Mesothelial cell of epicardium (in vitro differentiated cells): ENCODE results near the gene CCDC194. TPM values are rescaled to one million over a fixed set of nuclear protein-coding genes. Genes with fewer than 3 reads are reported as not detected.

Source experiments
- DNase-seq, 2 experiments: peaks; one replicate each; pipeline ENCODE4 v3.0.0; 2021; ENCODE audit warnings: low spot score in 2 of 2; ENCODE audit not compliant: unreplicated experiment in 2 of 2
- H3K27ac Mint-ChIP-seq: 2 replicates; pipeline ENCODE4 v1.8.0; 2021; ENCODE audit warnings: mixed read lengths
- H3K27me3 Mint-ChIP-seq: 2 replicates; pipeline ENCODE4 v1.8.0; 2021; ENCODE audit warnings: low read depth, mixed read lengths
- H3K36me3 Mint-ChIP-seq: 2 replicates; pipeline ENCODE4 v1.8.0; 2021; ENCODE audit warnings: mixed read lengths
- H3K4me1 Mint-ChIP-seq: 2 replicates; pipeline ENCODE4 v1.8.0; 2021; ENCODE audit warnings: mixed read lengths
- H3K4me3 Mint-ChIP-seq: 2 replicates; pipeline ENCODE4 v1.8.0; 2021; ENCODE audit warnings: mild to moderate bottlenecking, moderate library complexity, mixed read lengths
- H3K9me3 Mint-ChIP-seq: 2 replicates; pipeline ENCODE4 v1.8.0; 2021; ENCODE audit warnings: mixed read lengths
- CTCF ChIP-seq: fragments of 200-600 bp; sonication (generic); IDR thresholded peaks from one replicate; pipeline ENCODE4 v1.5.0; 2021; ENCODE audit warnings: antibody characterized with exemption; ENCODE audit not compliant: unreplicated experiment
- total RNA-seq: library from RNA; stranded (reverse); gene quantifications from 3 replicates; pipeline ENCODE4 v1.2.1, GENCODE V29; 2021

The CCDC194 gene
- total RNA-seq, 1 donor from 2014 or later = 11.9 TPM

- Mint-ChIP-seq H3K4me1 (peaks cover 34% of the 10 kb centered on the region), H3K27ac (peak overlapping the region; percentile 95), H3K9me3 (no peaks in the 10 kb centered on the region), H3K4me3 (no peak overlapping the region), H3K27me3 (no peaks in the 10 kb centered on the region), H3K36me3 (no peaks in the 10 kb centered on the region)
- no peak for DNase-seq
- TF ChIP-seq CTCF = no peak
Measured at GRCh38 chr19:17414097-17414496, 20.1 kb upstream of the CCDC194 start.

GRCh38 chr19:17411801-17412200 lies 17.8 kb upstream of the CCDC194 start:
- peak overlapping the region; percentile 88 for H3K27ac Mint-ChIP-seq
- H3K27me3 Mint-ChIP-seq = no peaks in the 10 kb centered on the region
- H3K36me3 Mint-ChIP-seq = no peaks in the 10 kb centered on the region
- DNase-seq = no peak
- H3K4me3 Mint-ChIP-seq = no peak overlapping the region
- no peaks in the 10 kb centered on the region for H3K9me3 Mint-ChIP-seq
- TF ChIP-seq CTCF = no peak
- H3K4me1 Mint-ChIP-seq = peaks cover 41% of the 10 kb centered on the region

- Mint-ChIP-seq H3K27ac (no peak overlapping the region), H3K36me3 (no peaks in the 10 kb centered on the region), H3K9me3 (no peaks in the 10 kb centered on the region), H3K4me3 (no peak overlapping the region), H3K27me3 (no peaks in the 10 kb centered on the region), H3K4me1 (peaks cover 48% of the 10 kb centered on the region)
- TF ChIP-seq CTCF = no peak
- DNase-seq = no peak
Measured at GRCh38 chr19:17409990-17410389, 16.0 kb upstream of the CCDC194 start.

- Mint-ChIP-seq H3K27ac (peak overlapping the region; percentile 82), H3K4me3 (peak overlapping the region; percentile 49), H3K27me3 (no peaks in the 10 kb centered on the region), H3K36me3 (no peaks in the 10 kb centered on the region), H3K4me1 (peaks cover 40% of the 10 kb centered on the region), H3K9me3 (no peaks in the 10 kb centered on the region)
- DNase-seq = no peak
- TF ChIP-seq CTCF = no peak
Measured at GRCh38 chr19:17406887-17407196, 12.8 kb upstream of the CCDC194 start.

- H3K27me3 Mint-ChIP-seq = no peaks in the 10 kb centered on the region
- H3K4me1 Mint-ChIP-seq = peaks cover 37% of the 10 kb centered on the region
- no peak for DNase-seq
- H3K27ac Mint-ChIP-seq = peak overlapping the region; percentile 93
- peak overlapping the region; percentile 83 for H3K4me3 Mint-ChIP-seq
- peaks cover 3% of the 10 kb centered on the region for H3K36me3 Mint-ChIP-seq
- H3K9me3 Mint-ChIP-seq = no peaks in the 10 kb centered on the region
- no peak for TF ChIP-seq CTCF
Measured at GRCh38 chr19:17406046-17406886, 12.3 kb upstream of the CCDC194 start.
